Left lung (tissue), 10 donors: ENCODE results near the gene ZC3H7A. TPM values are rescaled to one million over a fixed set of nuclear protein-coding genes. Genes with fewer than 3 reads are reported as not detected.

ENCODE experiments used
- ATAC-seq: fragments of 200-7000 bp; cut with Tn5 transposase; one replicate; pipeline ENCODE4 v1.9.1; 2020; ENCODE audit warnings: moderate library complexity
- DNase-seq, 4 donors: peaks; one replicate each; pipeline ENCODE4 v3.0.0-alpha.2; 2013 to 2020
- H3K27ac ChIP-seq, 2 donors: fragments of 200-600 bp; sonication (generic) in 1 of 2; one replicate each; pipeline versions ENCODE4 v1.5.0 to v1.8.0; 2020 to 2021
- H3K27me3 ChIP-seq, 2 donors: fragments of 200-600 bp; sonication (generic) in 1 of 2; one replicate each; pipeline versions ENCODE4 v1.5.0 to v1.8.0; 2020 to 2021
- H3K36me3 ChIP-seq, 2 donors: fragments of 200-600 bp; sonication (generic) in 1 of 2; one replicate each; pipeline versions ENCODE4 v1.5.0 to v1.8.0; 2020 to 2021
- H3K4me1 ChIP-seq, 2 donors: fragments of 200-600 bp; one replicate each; pipeline ENCODE4 v1.8.0; 2021
- H3K4me3 ChIP-seq, 2 donors: fragments of 200-600 bp; sonication (generic) in 1 of 2; one replicate each; pipeline versions ENCODE4 v1.5.0 to v1.8.0; 2020 to 2021; ENCODE audit warnings: mild to moderate bottlenecking in 1 of 2
- H3K9me3 ChIP-seq, 2 donors: fragments of 200-600 bp; sonication (generic) in 1 of 2; one replicate each; pipeline versions ENCODE4 v1.5.0 to v1.8.0; 2020 to 2021
- CTCF ChIP-seq, 2 donors: fragments of 200-600 bp; sonication (generic) in 1 of 2; IDR thresholded peaks; one replicate each; pipeline versions ENCODE4 v1.5.0 to v1.8.0; 2021; ENCODE audit warnings: antibody characterized with exemption in 2 of 2
- intact Hi-C, 2 donors: fragments of 100-400 bp; cut with DNase I; formaldehyde crosslinking; loops; one replicate each; pipeline versions ENCODE4 v1.11.2 to v1.14.2; 2022
- polyA plus RNA-seq, 6 donors: library from polyadenylated mRNA; unstranded; fragments of 120-200 nt; gene quantifications; one replicate each; pipeline ENCODE4 v1.2.1, GENCODE V29; 2013; ENCODE audit not compliant: insufficient read length in 6 of 6
- total RNA-seq, 2 donors: library from RNA; stranded (reverse); fragmentation: NEBNext Ultra II Directional; extraction: Animal tissue kit (Norgen Biotek cat#: 25700); gene quantifications; one replicate each; pipeline ENCODE4 v1.2.1, GENCODE V29; 2021
- donor health status: DM: no; HTN: yes; CAD: no.
- donor health status: DM: no; HTN: no; CAD: no.

The ZC3H7A gene
- total and polyA plus RNA-seq, 8 donors = 48.3 to 139 (median 106) TPM

GRCh38 chr16:11748404-11749254, 48.4 kb downstream of the ZC3H7A start:
- Histone ChIP-seq H3K4me1 (peaks cover under 1 to 10% of the 10 kb centered on the region in 2 donors), H3K27me3 (no peaks in the 10 kb centered on the region), H3K36me3 (peaks cover 0 to 70% of the 10 kb centered on the region in 2 donors), H3K4me3 (no peak overlapping the region), H3K9me3 (no peaks in the 10 kb centered on the region), H3K27ac (no peak overlapping the region)
- no peak for TF ChIP-seq CTCF (IDR thresholded peaks at IDR 0.05)
- intact Hi-C loops = no loop called here
- ATAC-seq (no peak), DNase-seq (no peak)

- Histone ChIP-seq H3K27me3 (no peaks in the 10 kb centered on the region), H3K4me1 (peaks cover 7 to 17% of the 10 kb centered on the region in 2 donors), H3K4me3 (no peak overlapping the region), H3K9me3 (no peaks in the 10 kb centered on the region), H3K36me3 (peaks cover 0 to 63% of the 10 kb centered on the region in 2 donors), H3K27ac (no peak overlapping the region)
- intact Hi-C loops = no loop called here
- DNase-seq (no peak), ATAC-seq (no peak)
- no peak for TF ChIP-seq CTCF (IDR thresholded peaks at IDR 0.05)
These were observed 49.1 kb downstream of the ZC3H7A start for GRCh38 chr16:11747949-11748403.

GRCh38 chr16:11744075-11744470, 53.0 kb downstream of the ZC3H7A start:
- peaks cover 9 to 44% of the 10 kb centered on the region in 2 donors for H3K4me1 ChIP-seq
- peaks cover 0 to 24% of the 10 kb centered on the region in 2 donors for H3K36me3 ChIP-seq
- H3K4me3 ChIP-seq = no peak overlapping the region
- ATAC-seq (no peak), DNase-seq (no peak)
- H3K27ac ChIP-seq = peak overlapping the region in 1 of 2 donors; percentile 94
- intact Hi-C loops = no loop called here
- no peaks in the 10 kb centered on the region for H3K27me3 ChIP-seq
- no peak for TF ChIP-seq CTCF (IDR thresholded peaks at IDR 0.05)
- H3K9me3 ChIP-seq = no peaks in the 10 kb centered on the region

GRCh38 chr16:11743308-11744074, 53.6 kb downstream of the ZC3H7A start:
- Histone ChIP-seq H3K36me3 (peaks cover 0 to 18% of the 10 kb centered on the region in 2 donors), H3K9me3 (no peaks in the 10 kb centered on the region), H3K4me3 (peak overlapping the region; percentile 36 to 93), H3K27ac (peak overlapping the region; percentile 94 to 97), H3K27me3 (no peaks in the 10 kb centered on the region), H3K4me1 (peaks cover 9 to 50% of the 10 kb centered on the region in 2 donors)
- intact Hi-C loops = no loop called here
- no peak for TF ChIP-seq CTCF (IDR thresholded peaks at IDR 0.05)
- DNase-seq (peak in 2 of 4 donors; percentile 53 to 76), ATAC-seq (peak; percentile 21)
